ENCODE measurements around the gene RAET1G.

The RAET1G gene

GRCh38 chr6:149925253-149925973 is 2.5 kb upstream of the RAET1G start:
- Histone ChIP-seq H3K36me3 (replicated peaks; ENCODE audit: insufficient read depth, low read length) (no peaks in the 10 kb centered on the region), H3K27ac (ENCODE audit: low read length) (no peak overlapping the region), H3K9me3 (replicated peaks; ENCODE audit: insufficient read depth, low read length) (no peaks in the 10 kb centered on the region), H3K4me1 (ENCODE audit: low read length) (no peaks in the 10 kb centered on the region), H4K20me1 (ENCODE audit: insufficient read depth, low read length) (no peaks in the 10 kb centered on the region), H3K4me3 (ENCODE audit: low read length) (no peak overlapping the region), H3K9ac (ENCODE audit: low read length) (no peak overlapping the region), H3K9me2 (replicated peaks; ENCODE audit: insufficient read depth, low read length) (no peaks in the 10 kb centered on the region), H3F3A (ENCODE audit: insufficient read depth, low read length) (no peaks in the 10 kb centered on the region), H3K79me2 (ENCODE audit: low read length) (no peaks in the 10 kb centered on the region), H2AFZ (ENCODE audit: low read length) (no peak overlapping the region), H3K27me3 (replicated peaks; ENCODE audit: insufficient read depth, low read length) (peaks cover 75% of the 10 kb centered on the region), H3K4me2 (ENCODE audit: low read depth, low read length) (no peak overlapping the region)
- no peak for DNase-seq
- TF ChIP-seq EZH2phosphoT487 (IDR thresholded peaks at IDR 0.05; ENCODE audit: low read length) (no peak), EZH2 (optimal IDR thresholded peaks at IDR 0.05; ENCODE audit: low read depth, low read length) (no peak)
- TF ChIP-seq, protein P1, sequence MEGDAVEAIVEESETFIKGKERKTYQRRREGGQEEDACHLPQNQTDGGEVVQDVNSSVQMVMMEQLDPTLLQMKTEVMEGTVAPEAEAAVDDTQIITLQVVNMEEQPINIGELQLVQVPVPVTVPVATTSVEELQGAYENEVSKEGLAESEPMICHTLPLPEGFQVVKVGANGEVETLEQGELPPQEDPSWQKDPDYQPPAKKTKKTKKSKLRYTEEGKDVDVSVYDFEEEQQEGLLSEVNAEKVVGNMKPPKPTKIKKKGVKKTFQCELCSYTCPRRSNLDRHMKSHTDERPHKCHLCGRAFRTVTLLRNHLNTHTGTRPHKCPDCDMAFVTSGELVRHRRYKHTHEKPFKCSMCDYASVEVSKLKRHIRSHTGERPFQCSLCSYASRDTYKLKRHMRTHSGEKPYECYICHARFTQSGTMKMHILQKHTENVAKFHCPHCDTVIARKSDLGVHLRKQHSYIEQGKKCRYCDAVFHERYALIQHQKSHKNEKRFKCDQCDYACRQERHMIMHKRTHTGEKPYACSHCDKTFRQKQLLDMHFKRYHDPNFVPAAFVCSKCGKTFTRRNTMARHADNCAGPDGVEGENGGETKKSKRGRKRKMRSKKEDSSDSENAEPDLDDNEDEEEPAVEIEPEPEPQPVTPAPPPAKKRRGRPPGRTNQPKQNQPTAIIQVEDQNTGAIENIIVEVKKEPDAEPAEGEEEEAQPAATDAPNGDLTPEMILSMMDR (IDR thresholded peaks at IDR 0.05; ENCODE audit: low read length), result no peak

GRCh38 chr6:149924933-149925252 is 2.0 kb upstream of the RAET1G start:
- H3K4me2 ChIP-seq (ENCODE audit: low read depth, low read length), result no peak overlapping the region
- no peak for DNase-seq
- no peak for TF ChIP-seq EZH2phosphoT487 (IDR thresholded peaks at IDR 0.05; ENCODE audit: low read length)
- TF ChIP-seq EZH2 (optimal IDR thresholded peaks at IDR 0.05; ENCODE audit: low read depth, low read length), result no peak
- TF ChIP-seq, protein P1 (IDR thresholded peaks at IDR 0.05; ENCODE audit: low read length), result no peak
- H3K36me3 ChIP-seq (replicated peaks; ENCODE audit: insufficient read depth, low read length), result no peaks in the 10 kb centered on the region
- no peak overlapping the region for H3K27ac ChIP-seq (ENCODE audit: low read length)
- H3K9me3 ChIP-seq (replicated peaks; ENCODE audit: insufficient read depth, low read length), result no peaks in the 10 kb centered on the region
- H3K79me2 ChIP-seq (ENCODE audit: low read length), result no peaks in the 10 kb centered on the region
- H3K4me1 ChIP-seq (ENCODE audit: low read length), result no peaks in the 10 kb centered on the region
- H3F3A ChIP-seq (ENCODE audit: insufficient read depth, low read length), result no peaks in the 10 kb centered on the region
- H4K20me1 ChIP-seq (ENCODE audit: insufficient read depth, low read length), result no peaks in the 10 kb centered on the region
- H3K4me3 ChIP-seq (ENCODE audit: low read length), result no peak overlapping the region
- no peak overlapping the region for H2AFZ ChIP-seq (ENCODE audit: low read length)
- no peaks in the 10 kb centered on the region for H3K9me2 ChIP-seq (replicated peaks; ENCODE audit: insufficient read depth, low read length)
- no peak overlapping the region for H3K9ac ChIP-seq (ENCODE audit: low read length)
- peaks cover 75% of the 10 kb centered on the region for H3K27me3 ChIP-seq (replicated peaks; ENCODE audit: insufficient read depth, low read length)

GRCh38 chr6:149924206-149924932 is 1.4 kb upstream of the RAET1G start:
- H3K79me2 ChIP-seq (ENCODE audit: low read length), result no peaks in the 10 kb centered on the region
- no peak overlapping the region for H3K9ac ChIP-seq (ENCODE audit: low read length)
- no peak for TF ChIP-seq EZH2phosphoT487 (IDR thresholded peaks at IDR 0.05; ENCODE audit: low read length)
- TF ChIP-seq EZH2 (optimal IDR thresholded peaks at IDR 0.05; ENCODE audit: low read depth, low read length), result no peak
- TF ChIP-seq, protein P1 (IDR thresholded peaks at IDR 0.05; ENCODE audit: low read length), result no peak
- no peak overlapping the region for H3K4me2 ChIP-seq (ENCODE audit: low read depth, low read length)
- H3K27me3 ChIP-seq (replicated peaks; ENCODE audit: insufficient read depth, low read length), result peaks cover 72% of the 10 kb centered on the region
- no peak overlapping the region for H3K27ac ChIP-seq (ENCODE audit: low read length)
- no peak overlapping the region for H3K4me3 ChIP-seq (ENCODE audit: low read length)
- no peak for DNase-seq
- no peaks in the 10 kb centered on the region for H3K4me1 ChIP-seq (ENCODE audit: low read length)
- H2AFZ ChIP-seq (ENCODE audit: low read length), result no peak overlapping the region
- H3K9me2 ChIP-seq (replicated peaks; ENCODE audit: insufficient read depth, low read length), result no peaks in the 10 kb centered on the region
- no peaks in the 10 kb centered on the region for H4K20me1 ChIP-seq (ENCODE audit: insufficient read depth, low read length)
- no peaks in the 10 kb centered on the region for H3F3A ChIP-seq (ENCODE audit: insufficient read depth, low read length)
- no peaks in the 10 kb centered on the region for H3K36me3 ChIP-seq (replicated peaks; ENCODE audit: insufficient read depth, low read length)
- H3K9me3 ChIP-seq (replicated peaks; ENCODE audit: insufficient read depth, low read length), result no peaks in the 10 kb centered on the region

Data from MM.1S (cell line).